ENCODE results near the gene TLR1. TPM values are rescaled to one million over a fixed set of nuclear protein-coding genes. Genes with fewer than 3 reads are reported as not detected.

The TLR1 gene
- polyA plus RNA-seq, 1 donor from 2014 or later: not detected

DNA sequence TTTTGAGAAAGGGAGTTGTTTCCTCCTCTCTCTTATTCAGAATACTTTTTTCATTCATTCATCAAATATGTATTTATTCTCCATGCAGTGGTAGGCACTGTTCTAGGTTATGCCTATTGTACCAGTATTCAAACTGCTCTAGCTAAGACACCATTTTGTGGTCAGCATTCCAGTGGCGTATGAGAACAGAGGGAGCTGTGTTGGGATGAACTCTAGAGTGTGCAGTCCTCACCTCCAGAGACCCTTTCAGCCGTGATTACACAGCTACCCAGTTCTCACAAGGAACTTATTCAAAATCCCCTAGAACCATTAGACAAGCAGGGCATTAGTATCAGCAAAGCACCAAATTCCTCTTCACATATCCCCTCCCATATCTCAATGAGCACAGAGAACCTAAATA is 4.2 kb downstream of the TLR1 start:
- H3K4me2 ChIP-seq (ENCODE audit: low read length): no peak overlapping the region
- H3K27me3 ChIP-seq (ENCODE audit: insufficient read depth, low read depth, low read length): no peaks in the 10 kb centered on the region
- no peaks in the 10 kb centered on the region for H3K9me2 ChIP-seq (ENCODE audit: insufficient read depth, low read length)

DNA sequence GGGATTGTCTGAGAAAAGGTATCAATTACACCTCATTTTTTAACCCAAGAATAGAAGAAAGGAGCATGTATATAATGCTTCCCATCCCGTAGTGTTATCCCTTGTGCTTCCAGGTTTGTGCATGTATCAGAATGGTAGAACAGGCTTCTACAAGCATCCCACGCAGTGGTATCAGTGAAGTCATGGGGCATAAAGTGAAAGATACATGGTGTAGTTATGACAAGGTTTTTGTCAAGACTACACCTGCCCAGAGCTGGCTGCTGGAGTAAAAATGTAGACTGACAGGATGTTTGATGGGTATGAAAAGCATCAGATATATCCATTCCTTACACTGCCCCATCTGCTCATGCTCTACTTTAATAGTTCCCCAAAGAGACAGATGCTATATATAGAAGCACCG is 9.5 kb downstream of the TLR1 start:
- Histone ChIP-seq H3K79me2 (replicated peaks; ENCODE audit: insufficient read depth, low read length) (no peaks in the 10 kb centered on the region), H4K20me1 (ENCODE audit: insufficient read depth) (no peaks in the 10 kb centered on the region), H3K9me2 (ENCODE audit: insufficient read depth, low read length) (no peaks in the 10 kb centered on the region), H3K27ac (ENCODE audit: low read length) (no peak overlapping the region), H3K9me3 (ENCODE audit: low read length) (no peaks in the 10 kb centered on the region), H3K9ac (ENCODE audit: low read length) (no peak overlapping the region), H3F3A (ENCODE audit: insufficient read depth, low read length, poor library complexity, severe bottlenecking) (no peaks in the 10 kb centered on the region), H2AFZ (ENCODE audit: low read depth, low read length) (no peak overlapping the region), H3K27me3 (ENCODE audit: insufficient read depth, low read depth, low read length) (no peaks in the 10 kb centered on the region), H3K4me2 (ENCODE audit: low read length) (no peak overlapping the region), H3K4me3 (ENCODE audit: low read length) (no peak overlapping the region), H3K36me3 (ENCODE audit: insufficient read depth, low read length) (no peaks in the 10 kb centered on the region)
- TF ChIP-seq, protein P1, sequence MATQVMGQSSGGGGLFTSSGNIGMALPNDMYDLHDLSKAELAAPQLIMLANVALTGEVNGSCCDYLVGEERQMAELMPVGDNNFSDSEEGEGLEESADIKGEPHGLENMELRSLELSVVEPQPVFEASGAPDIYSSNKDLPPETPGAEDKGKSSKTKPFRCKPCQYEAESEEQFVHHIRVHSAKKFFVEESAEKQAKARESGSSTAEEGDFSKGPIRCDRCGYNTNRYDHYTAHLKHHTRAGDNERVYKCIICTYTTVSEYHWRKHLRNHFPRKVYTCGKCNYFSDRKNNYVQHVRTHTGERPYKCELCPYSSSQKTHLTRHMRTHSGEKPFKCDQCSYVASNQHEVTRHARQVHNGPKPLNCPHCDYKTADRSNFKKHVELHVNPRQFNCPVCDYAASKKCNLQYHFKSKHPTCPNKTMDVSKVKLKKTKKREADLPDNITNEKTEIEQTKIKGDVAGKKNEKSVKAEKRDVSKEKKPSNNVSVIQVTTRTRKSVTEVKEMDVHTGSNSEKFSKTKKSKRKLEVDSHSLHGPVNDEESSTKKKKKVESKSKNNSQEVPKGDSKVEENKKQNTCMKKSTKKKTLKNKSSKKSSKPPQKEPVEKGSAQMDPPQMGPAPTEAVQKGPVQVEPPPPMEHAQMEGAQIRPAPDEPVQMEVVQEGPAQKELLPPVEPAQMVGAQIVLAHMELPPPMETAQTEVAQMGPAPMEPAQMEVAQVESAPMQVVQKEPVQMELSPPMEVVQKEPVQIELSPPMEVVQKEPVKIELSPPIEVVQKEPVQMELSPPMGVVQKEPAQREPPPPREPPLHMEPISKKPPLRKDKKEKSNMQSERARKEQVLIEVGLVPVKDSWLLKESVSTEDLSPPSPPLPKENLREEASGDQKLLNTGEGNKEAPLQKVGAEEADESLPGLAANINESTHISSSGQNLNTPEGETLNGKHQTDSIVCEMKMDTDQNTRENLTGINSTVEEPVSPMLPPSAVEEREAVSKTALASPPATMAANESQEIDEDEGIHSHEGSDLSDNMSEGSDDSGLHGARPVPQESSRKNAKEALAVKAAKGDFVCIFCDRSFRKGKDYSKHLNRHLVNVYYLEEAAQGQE (IDR thresholded peaks at IDR 0.05; ENCODE audit: borderline replicate concordance): no peak
- TF ChIP-seq EP300 (conservative IDR thresholded peaks at IDR 0.05; ENCODE audit: poor library complexity, severe bottlenecking): no peak
- TF ChIP-seq, protein P2, sequence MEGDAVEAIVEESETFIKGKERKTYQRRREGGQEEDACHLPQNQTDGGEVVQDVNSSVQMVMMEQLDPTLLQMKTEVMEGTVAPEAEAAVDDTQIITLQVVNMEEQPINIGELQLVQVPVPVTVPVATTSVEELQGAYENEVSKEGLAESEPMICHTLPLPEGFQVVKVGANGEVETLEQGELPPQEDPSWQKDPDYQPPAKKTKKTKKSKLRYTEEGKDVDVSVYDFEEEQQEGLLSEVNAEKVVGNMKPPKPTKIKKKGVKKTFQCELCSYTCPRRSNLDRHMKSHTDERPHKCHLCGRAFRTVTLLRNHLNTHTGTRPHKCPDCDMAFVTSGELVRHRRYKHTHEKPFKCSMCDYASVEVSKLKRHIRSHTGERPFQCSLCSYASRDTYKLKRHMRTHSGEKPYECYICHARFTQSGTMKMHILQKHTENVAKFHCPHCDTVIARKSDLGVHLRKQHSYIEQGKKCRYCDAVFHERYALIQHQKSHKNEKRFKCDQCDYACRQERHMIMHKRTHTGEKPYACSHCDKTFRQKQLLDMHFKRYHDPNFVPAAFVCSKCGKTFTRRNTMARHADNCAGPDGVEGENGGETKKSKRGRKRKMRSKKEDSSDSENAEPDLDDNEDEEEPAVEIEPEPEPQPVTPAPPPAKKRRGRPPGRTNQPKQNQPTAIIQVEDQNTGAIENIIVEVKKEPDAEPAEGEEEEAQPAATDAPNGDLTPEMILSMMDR (IDR thresholded peaks at IDR 0.05; ENCODE audit: poor library complexity, severe bottlenecking): no peak
- TF ChIP-seq SMC3 (conservative IDR thresholded peaks at IDR 0.05; ENCODE audit: poor library complexity): no peak
- TF ChIP-seq RAD21 (conservative IDR thresholded peaks at IDR 0.05): no peak
- TF ChIP-seq EZH2 (IDR thresholded peaks at IDR 0.05; ENCODE audit: borderline replicate concordance, insufficient read depth, low read length, poor library complexity, severe bottlenecking): no peak

More for the DNA sequence above, 4.2 kb downstream of the TLR1 start:
- Histone ChIP-seq H3K9me3 (ENCODE audit: low read length) (no peaks in the 10 kb centered on the region), H3K9ac (ENCODE audit: low read length) (no peak overlapping the region), H4K20me1 (ENCODE audit: insufficient read depth) (no peaks in the 10 kb centered on the region), H3K36me3 (ENCODE audit: insufficient read depth, low read length) (no peaks in the 10 kb centered on the region), H3F3A (ENCODE audit: insufficient read depth, low read length, poor library complexity, severe bottlenecking) (no peaks in the 10 kb centered on the region), H3K79me2 (replicated peaks; ENCODE audit: insufficient read depth, low read length) (no peaks in the 10 kb centered on the region), H2AFZ (ENCODE audit: low read depth, low read length) (no peak overlapping the region), H3K4me3 (ENCODE audit: low read length) (no peak overlapping the region), H3K27ac (ENCODE audit: low read length) (no peak overlapping the region)
- TF ChIP-seq RAD21 (conservative IDR thresholded peaks at IDR 0.05) (no peak), MXI1 (conservative IDR thresholded peaks at IDR 0.05; ENCODE audit: poor library complexity, severe bottlenecking) (no peak), TAF1 (IDR thresholded peaks at IDR 0.05; ENCODE audit: low read depth) (no peak), EZH2 (IDR thresholded peaks at IDR 0.05; ENCODE audit: borderline replicate concordance, insufficient read depth, low read length, poor library complexity, severe bottlenecking) (no peak), SMC3 (conservative IDR thresholded peaks at IDR 0.05; ENCODE audit: poor library complexity) (no peak), EP300 (conservative IDR thresholded peaks at IDR 0.05; ENCODE audit: poor library complexity, severe bottlenecking) (no peak), POLR2AphosphoS5 (IDR thresholded peaks at IDR 0.05) (no peak)
- TF ChIP-seq, protein P1 (IDR thresholded peaks at IDR 0.05; ENCODE audit: borderline replicate concordance): no peak
- TF ChIP-seq, protein P2 (IDR thresholded peaks at IDR 0.05; ENCODE audit: poor library complexity, severe bottlenecking): no peak

Data from neural cell (in vitro differentiated cells).